B cell (primary cell): ENCODE data around the gene COL4A6. TPM values are rescaled to one million over a fixed set of nuclear protein-coding genes. Genes with fewer than 3 reads are reported as not detected.

ENCODE experiments used
- ATAC-seq: fragments of 200-7000 bp; cut with Tn5 transposase; one replicate; pipeline ENCODE4 v1.10.0; 2021; ENCODE audit warnings: low read depth, mild to moderate bottlenecking, moderate number of reproducible peaks, moderate library complexity
- CTCF ChIA-PET: fragments of 350-600 bp; sonication (Branson Sonifier 250); formaldehyde crosslinking; loops from one replicate; lab custom pipeline; 2021; ENCODE audit warnings: antibody characterized with exemption, inconsistent platforms; lab: Charles Lee
- POLR2A ChIA-PET: fragments of 350-600 bp; sonication (Branson Sonifier 250); formaldehyde crosslinking; loops from one replicate; lab custom pipeline; 2021; ENCODE audit warnings: antibody characterized with exemption; lab: Charles Lee
- DNase-seq: peaks from one replicate; pipeline ENCODE4 v3.0.0; 2013
- H2AFZ ChIP-seq: 2 replicates; pipeline ENCODE4 v1.6.1; 2012; ENCODE audit warnings: mild to moderate bottlenecking, low read depth, low read length; ENCODE audit not compliant: insufficient read depth, poor library complexity, severe bottlenecking
- H3K27ac ChIP-seq, 2 donors: 1 replicate in 1 of 2; 2 replicates in 1 of 2; pipeline ENCODE4 v1.5.1; 2012 to 2013; ENCODE audit warnings: low read length in 2 of 2, mild to moderate bottlenecking in 2 of 2, moderate library complexity in 1 of 2
- H3K27me3 ChIP-seq, 4 experiments: fragments of 200-600 bp in 1 of 4; sonication (generic) in 1 of 4; replicated peaks in 1 of 4; 1 replicate in 2 of 4; 2 replicates in 2 of 4; pipeline versions ENCODE4 v1.6.1 to v1.7.0; 2013 to 2016; ENCODE audit warnings: low read length in 3 of 4, mild to moderate bottlenecking in 2 of 4, mixed read lengths in 1 of 4, moderate library complexity in 1 of 4; ENCODE audit not compliant: insufficient read depth in 4 of 4, control insufficient read depth in 3 of 4; ENCODE audit errors: control extremely low read depth in 1 of 4
- H3K36me3 ChIP-seq, 2 experiments: replicated peaks in 1 of 2; 1 replicate in 1 of 2; 2 replicates in 1 of 2; pipeline versions ENCODE4 v1.6.1 to v1.7.1; 2013; ENCODE audit warnings: low read length in 1 of 2; ENCODE audit not compliant: insufficient read depth in 2 of 2, control insufficient read depth in 1 of 2; ENCODE audit errors: control extremely low read depth in 1 of 2, extremely low read depth in 1 of 2
- H3K4me1 ChIP-seq, 2 donors: fragments of 200-600 bp in 1 of 2; sonication (generic) in 1 of 2; 1 replicate in 1 of 2; 2 replicates in 1 of 2; pipeline versions ENCODE4 v1.5.1 to v1.6.1; 2013 to 2017; ENCODE audit warnings: low read length in 2 of 2; ENCODE audit not compliant: control insufficient read depth in 2 of 2, insufficient read depth in 2 of 2
- H3K4me2 ChIP-seq: replicated peaks from 2 replicates; pipeline ENCODE3; 2012; ENCODE audit warnings: mild to moderate bottlenecking, low read depth, low read length; ENCODE audit not compliant: poor library complexity, severe bottlenecking
- H3K4me3 ChIP-seq, 5 experiments: fragments of 200-600 bp in 1 of 5; sonication (generic) in 1 of 5; 1 replicate in 3 of 5; 2 replicates in 2 of 5; pipeline versions ENCODE4 v1.5.1 to v1.7.0; 2011 to 2016; ENCODE audit warnings: low read length in 4 of 5, mild to moderate bottlenecking in 4 of 5, low read depth in 2 of 5, control low read depth in 1 of 5, moderate library complexity in 1 of 5; ENCODE audit not compliant: insufficient read depth in 1 of 5; ENCODE audit errors: control extremely low read depth in 1 of 5, extremely low read depth in 1 of 5
- H3K79me2 ChIP-seq: fragments of 200-600 bp; sonication (generic); one replicate; pipeline ENCODE4 v1.6.0; 2016; ENCODE audit warnings: low read length; ENCODE audit not compliant: control insufficient read depth, insufficient read depth
- H3K9ac ChIP-seq: fragments of 200-600 bp; sonication (generic); 2 replicates; pipeline ENCODE4 v1.6.1; 2017; ENCODE audit warnings: mild to moderate bottlenecking, low read length, moderate library complexity
- H3K9me3 ChIP-seq, 3 donors: one replicate each; pipeline versions ENCODE4 v1.6.1 to v1.7.1; 2013; ENCODE audit warnings: low read length in 2 of 3; ENCODE audit not compliant: control insufficient read depth in 2 of 3, insufficient read depth in 1 of 3; ENCODE audit errors: control extremely low read depth in 1 of 3
- H4K20me1 ChIP-seq: 2 replicates; pipeline ENCODE4 v1.6.0; 2012; ENCODE audit warnings: mild to moderate bottlenecking, low read length; ENCODE audit not compliant: insufficient read depth, control insufficient read depth, poor library complexity, severe bottlenecking
- H3K27ac Mint-ChIP-seq: one replicate; pipeline ENCODE4 v1.8.0; 2021; ENCODE audit warnings: mixed read lengths
- H3K27me3 Mint-ChIP-seq: one replicate; pipeline ENCODE4 v1.8.0; 2021; ENCODE audit warnings: mixed read lengths
- H3K4me1 Mint-ChIP-seq: one replicate; pipeline ENCODE4 v1.8.0; 2021; ENCODE audit warnings: mixed read lengths
- H3K4me3 Mint-ChIP-seq: one replicate; pipeline ENCODE4 v1.8.0; 2021; ENCODE audit warnings: mixed read lengths
- H3K9me3 Mint-ChIP-seq: one replicate; pipeline ENCODE4 v1.8.0; 2022; ENCODE audit warnings: mixed read lengths; ENCODE audit not compliant: insufficient read depth
- EZH2 ChIP-seq: IDR thresholded peaks from 2 replicates; pipeline ENCODE4 v1.6.1; 2012; ENCODE audit warnings: borderline replicate concordance, low read depth, mild to moderate bottlenecking, moderate library complexity, low read length; ENCODE audit not compliant: insufficient read depth, poor library complexity, severe bottlenecking
- WGBS: methylation state at CpG from one replicate; pipeline ENCODE4 v1.1.5; 2013; ENCODE audit warnings: missing lambda C conversion rate; ENCODE audit not compliant: insufficient coverage; 5-methylcytosine and 5-hydroxymethylcytosine counted together
- intact Hi-C: fragments of 100-400 bp; cut with micrococcal nuclease; formaldehyde crosslinking; loops from one replicate; pipeline ENCODE4 v1.10.0; 2022
- polyA plus RNA-seq: library from polyadenylated mRNA; depleted of rRNA; stranded (reverse); fragments of >200 nt; gene quantifications from 2 replicates; pipeline ENCODE4 v1.2.3, GENCODE V29; 2012
- total RNA-seq, 2 donors: library from RNA; stranded (reverse); fragments of 120-200 nt in 1 of 2; gene quantifications; 1 replicate in 1 of 2; 2 replicates in 1 of 2; pipeline versions ENCODE4 v1.2.3 to v1.2.4, GENCODE V29; 2013 to 2022
- TF ChIP-seq, protein P1 (sequence below): fragments of 200-600 bp; IDR thresholded peaks from one replicate; pipeline ENCODE4 v1.8.0; 2022; ENCODE audit warnings: antibody characterized with exemption, mild to moderate bottlenecking

The COL4A6 gene
- total and polyA plus RNA-seq, 2 donors (not counting 1 experiment from before 2014, with no cell fraction given): not detected

DNA sequence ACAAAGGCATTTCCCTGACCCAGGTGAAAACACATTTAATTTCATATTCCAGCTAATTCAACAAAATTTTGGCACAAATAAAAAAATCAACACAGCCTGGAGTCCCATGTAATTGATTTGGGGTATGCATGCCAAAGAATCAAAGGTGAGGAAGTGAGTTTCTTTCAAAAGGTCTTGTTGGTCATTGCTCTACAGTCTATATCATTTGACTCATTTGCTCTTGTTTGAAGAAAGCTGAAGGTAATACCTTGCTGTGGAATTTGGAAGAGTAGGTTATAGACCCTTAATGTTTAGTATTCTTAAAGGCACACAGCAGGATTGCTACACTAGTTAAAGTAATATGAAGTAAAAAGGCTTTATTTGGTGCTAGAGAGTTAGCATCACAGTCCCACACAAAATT, 25.4 kb downstream of the COL4A6 start:
- Histone ChIP-seq H3K79me2 (no peaks in the 10 kb centered on the region), H3K9me3 (no peaks in the 10 kb centered on the region), H2AFZ (no peak overlapping the region), H3K36me3 (no peaks in the 10 kb centered on the region), H3K4me2 (no peak overlapping the region), H3K4me1 (no peaks in the 10 kb centered on the region), H3K4me3 (no peak overlapping the region), H3K27ac (no peak overlapping the region), H4K20me1 (no peaks in the 10 kb centered on the region), H3K27me3 (peaks cover 0 to 2% (median 0%) of the 10 kb centered on the region in 4 experiments), H3K9ac (no peak overlapping the region)
- no peak for ATAC-seq
- H3K4me1 Mint-ChIP-seq: no peaks in the 10 kb centered on the region
- POLR2A ChIA-PET: no interaction called here
- H3K27ac Mint-ChIP-seq: no peak overlapping the region
- H3K27me3 Mint-ChIP-seq: no peaks in the 10 kb centered on the region
- CTCF ChIA-PET: no interaction called here
- no peak overlapping the region for H3K4me3 Mint-ChIP-seq
- intact Hi-C loops: no loop called here
- no peak for DNase-seq
- H3K9me3 Mint-ChIP-seq: no peaks in the 10 kb centered on the region
- TF ChIP-seq EZH2: no peak
- TF ChIP-seq, protein P1, sequence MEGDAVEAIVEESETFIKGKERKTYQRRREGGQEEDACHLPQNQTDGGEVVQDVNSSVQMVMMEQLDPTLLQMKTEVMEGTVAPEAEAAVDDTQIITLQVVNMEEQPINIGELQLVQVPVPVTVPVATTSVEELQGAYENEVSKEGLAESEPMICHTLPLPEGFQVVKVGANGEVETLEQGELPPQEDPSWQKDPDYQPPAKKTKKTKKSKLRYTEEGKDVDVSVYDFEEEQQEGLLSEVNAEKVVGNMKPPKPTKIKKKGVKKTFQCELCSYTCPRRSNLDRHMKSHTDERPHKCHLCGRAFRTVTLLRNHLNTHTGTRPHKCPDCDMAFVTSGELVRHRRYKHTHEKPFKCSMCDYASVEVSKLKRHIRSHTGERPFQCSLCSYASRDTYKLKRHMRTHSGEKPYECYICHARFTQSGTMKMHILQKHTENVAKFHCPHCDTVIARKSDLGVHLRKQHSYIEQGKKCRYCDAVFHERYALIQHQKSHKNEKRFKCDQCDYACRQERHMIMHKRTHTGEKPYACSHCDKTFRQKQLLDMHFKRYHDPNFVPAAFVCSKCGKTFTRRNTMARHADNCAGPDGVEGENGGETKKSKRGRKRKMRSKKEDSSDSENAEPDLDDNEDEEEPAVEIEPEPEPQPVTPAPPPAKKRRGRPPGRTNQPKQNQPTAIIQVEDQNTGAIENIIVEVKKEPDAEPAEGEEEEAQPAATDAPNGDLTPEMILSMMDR: no peak

- Histone ChIP-seq H3K9me3 (no peaks in the 10 kb centered on the region), H3K4me3 (no peak overlapping the region), H4K20me1 (no peaks in the 10 kb centered on the region), H3K4me2 (no peak overlapping the region), H3K4me1 (no peaks in the 10 kb centered on the region), H3K27ac (no peak overlapping the region), H3K27me3 (no peaks in the 10 kb centered on the region), H3K9ac (no peak overlapping the region), H2AFZ (no peak overlapping the region), H3K36me3 (no peaks in the 10 kb centered on the region), H3K79me2 (no peaks in the 10 kb centered on the region)
- Mint-ChIP-seq H3K27me3 (no peaks in the 10 kb centered on the region), H3K4me3 (no peak overlapping the region), H3K4me1 (no peaks in the 10 kb centered on the region), H3K9me3 (no peaks in the 10 kb centered on the region), H3K27ac (no peak overlapping the region)
- DNase-seq: no peak
- WGBS: no CpG with 5 or more reads among the region's 1 CpG
- ATAC-seq: no peak
- TF ChIP-seq EZH2: no peak
- TF ChIP-seq, protein P1: no peak
- ChIA-PET CTCF (no interaction called here), POLR2A (no interaction called here)
- intact Hi-C loops: no loop called here
Measured at GRCh38 chrX:108399418-108400165, 38.6 kb downstream of the COL4A6 start.
